Measurements from ENCODE around the gene IRF1.

DNA sequence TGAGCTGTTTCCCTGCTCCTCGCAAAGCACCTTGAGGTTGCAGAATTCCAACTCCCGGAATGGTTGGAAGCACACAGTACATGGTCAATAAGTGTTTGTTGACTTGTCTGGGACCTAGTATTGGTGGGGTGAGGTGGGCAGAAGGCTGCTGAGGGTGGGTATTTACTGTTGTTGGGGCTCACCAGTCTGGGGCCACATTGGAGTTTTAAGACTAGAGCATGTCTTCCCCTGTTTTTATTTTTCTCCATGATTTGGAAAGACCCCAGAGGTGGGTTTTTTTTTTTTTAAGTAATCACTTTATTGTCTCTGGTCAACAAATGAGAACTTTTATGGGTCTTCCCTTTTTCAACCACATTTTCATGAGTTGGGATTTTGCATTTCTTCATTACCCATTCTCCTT is 55.1 kb downstream of the IRF1 start:
- TF ChIP-seq POLR2A (IDR thresholded peaks at IDR 0.05; ENCODE audit: low read depth, low read length) = no peak
- TF ChIP-seq MAZ (IDR thresholded peaks at IDR 0.05; ENCODE audit: borderline replicate concordance, low read depth, low read length) = no peak
